Measurements from ENCODE around the gene FBXO41.

- no peak for TF ChIP-seq YY1 (IDR thresholded peaks at IDR 0.05; ENCODE audit: insufficient read depth, insufficient read length)
- TF ChIP-seq ZNF274 (IDR thresholded peaks at IDR 0.05; ENCODE audit: low read depth, low read length) = no peak
- no peak for TF ChIP-seq SUZ12 (IDR thresholded peaks at IDR 0.05; ENCODE audit: extremely low read depth, insufficient read depth, insufficient read length)
These were observed 30.4 kb downstream of the FBXO41 start for GRCh38 chr2:73253901-73254300.

Measured in NT2/D1 (cell line).